ENCODE data around the gene UBALD2. TPM values are rescaled to one million over a fixed set of nuclear protein-coding genes. Genes with fewer than 3 reads are reported as not detected.

UBALD2 gene
- total and polyA plus RNA-seq, 2 of the 13 experiments (the other 11 are each of a cell fraction or from before 2014, with no cell fraction given), result 3.3 to 89.7 TPM

DNA sequence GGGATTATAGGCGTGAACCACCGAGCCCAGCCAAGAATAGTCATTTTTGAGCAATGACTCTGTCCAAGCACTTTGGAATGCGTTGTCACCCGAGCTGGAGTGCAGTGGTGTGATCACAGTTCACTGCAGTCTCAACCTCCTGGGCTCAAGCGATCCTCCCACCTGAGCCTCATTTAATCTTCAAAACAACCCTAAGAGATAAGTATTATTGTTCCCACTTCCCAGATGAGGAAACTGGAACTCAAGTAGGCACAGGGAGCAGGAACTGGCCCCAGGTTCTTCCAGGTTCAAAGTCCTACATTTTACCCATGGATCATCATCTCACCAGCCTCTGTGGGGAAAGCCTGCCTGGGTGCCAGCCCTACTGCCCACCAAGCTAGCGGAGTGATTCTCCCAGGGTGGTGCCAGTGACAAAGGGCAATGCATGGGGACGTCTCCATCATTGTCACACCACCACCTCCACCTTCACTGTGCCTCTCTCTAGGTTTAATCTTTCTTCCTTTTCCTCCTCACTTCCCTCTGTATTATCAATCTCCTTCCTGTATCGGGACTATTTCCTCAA is 13.6 kb upstream of the UBALD2 start (continued):
- TF ChIP-seq, protein P1, sequence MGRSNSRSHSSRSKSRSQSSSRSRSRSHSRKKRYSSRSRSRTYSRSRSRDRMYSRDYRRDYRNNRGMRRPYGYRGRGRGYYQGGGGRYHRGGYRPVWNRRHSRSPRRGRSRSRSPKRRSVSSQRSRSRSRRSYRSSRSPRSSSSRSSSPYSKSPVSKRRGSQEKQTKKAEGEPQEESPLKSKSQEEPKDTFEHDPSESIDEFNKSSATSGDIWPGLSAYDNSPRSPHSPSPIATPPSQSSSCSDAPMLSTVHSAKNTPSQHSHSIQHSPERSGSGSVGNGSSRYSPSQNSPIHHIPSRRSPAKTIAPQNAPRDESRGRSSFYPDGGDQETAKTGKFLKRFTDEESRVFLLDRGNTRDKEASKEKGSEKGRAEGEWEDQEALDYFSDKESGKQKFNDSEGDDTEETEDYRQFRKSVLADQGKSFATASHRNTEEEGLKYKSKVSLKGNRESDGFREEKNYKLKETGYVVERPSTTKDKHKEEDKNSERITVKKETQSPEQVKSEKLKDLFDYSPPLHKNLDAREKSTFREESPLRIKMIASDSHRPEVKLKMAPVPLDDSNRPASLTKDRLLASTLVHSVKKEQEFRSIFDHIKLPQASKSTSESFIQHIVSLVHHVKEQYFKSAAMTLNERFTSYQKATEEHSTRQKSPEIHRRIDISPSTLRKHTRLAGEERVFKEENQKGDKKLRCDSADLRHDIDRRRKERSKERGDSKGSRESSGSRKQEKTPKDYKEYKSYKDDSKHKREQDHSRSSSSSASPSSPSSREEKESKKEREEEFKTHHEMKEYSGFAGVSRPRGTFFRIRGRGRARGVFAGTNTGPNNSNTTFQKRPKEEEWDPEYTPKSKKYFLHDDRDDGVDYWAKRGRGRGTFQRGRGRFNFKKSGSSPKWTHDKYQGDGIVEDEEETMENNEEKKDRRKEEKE (IDR thresholded peaks at IDR 0.05), result no peak
- TF ChIP-seq, protein P2, sequence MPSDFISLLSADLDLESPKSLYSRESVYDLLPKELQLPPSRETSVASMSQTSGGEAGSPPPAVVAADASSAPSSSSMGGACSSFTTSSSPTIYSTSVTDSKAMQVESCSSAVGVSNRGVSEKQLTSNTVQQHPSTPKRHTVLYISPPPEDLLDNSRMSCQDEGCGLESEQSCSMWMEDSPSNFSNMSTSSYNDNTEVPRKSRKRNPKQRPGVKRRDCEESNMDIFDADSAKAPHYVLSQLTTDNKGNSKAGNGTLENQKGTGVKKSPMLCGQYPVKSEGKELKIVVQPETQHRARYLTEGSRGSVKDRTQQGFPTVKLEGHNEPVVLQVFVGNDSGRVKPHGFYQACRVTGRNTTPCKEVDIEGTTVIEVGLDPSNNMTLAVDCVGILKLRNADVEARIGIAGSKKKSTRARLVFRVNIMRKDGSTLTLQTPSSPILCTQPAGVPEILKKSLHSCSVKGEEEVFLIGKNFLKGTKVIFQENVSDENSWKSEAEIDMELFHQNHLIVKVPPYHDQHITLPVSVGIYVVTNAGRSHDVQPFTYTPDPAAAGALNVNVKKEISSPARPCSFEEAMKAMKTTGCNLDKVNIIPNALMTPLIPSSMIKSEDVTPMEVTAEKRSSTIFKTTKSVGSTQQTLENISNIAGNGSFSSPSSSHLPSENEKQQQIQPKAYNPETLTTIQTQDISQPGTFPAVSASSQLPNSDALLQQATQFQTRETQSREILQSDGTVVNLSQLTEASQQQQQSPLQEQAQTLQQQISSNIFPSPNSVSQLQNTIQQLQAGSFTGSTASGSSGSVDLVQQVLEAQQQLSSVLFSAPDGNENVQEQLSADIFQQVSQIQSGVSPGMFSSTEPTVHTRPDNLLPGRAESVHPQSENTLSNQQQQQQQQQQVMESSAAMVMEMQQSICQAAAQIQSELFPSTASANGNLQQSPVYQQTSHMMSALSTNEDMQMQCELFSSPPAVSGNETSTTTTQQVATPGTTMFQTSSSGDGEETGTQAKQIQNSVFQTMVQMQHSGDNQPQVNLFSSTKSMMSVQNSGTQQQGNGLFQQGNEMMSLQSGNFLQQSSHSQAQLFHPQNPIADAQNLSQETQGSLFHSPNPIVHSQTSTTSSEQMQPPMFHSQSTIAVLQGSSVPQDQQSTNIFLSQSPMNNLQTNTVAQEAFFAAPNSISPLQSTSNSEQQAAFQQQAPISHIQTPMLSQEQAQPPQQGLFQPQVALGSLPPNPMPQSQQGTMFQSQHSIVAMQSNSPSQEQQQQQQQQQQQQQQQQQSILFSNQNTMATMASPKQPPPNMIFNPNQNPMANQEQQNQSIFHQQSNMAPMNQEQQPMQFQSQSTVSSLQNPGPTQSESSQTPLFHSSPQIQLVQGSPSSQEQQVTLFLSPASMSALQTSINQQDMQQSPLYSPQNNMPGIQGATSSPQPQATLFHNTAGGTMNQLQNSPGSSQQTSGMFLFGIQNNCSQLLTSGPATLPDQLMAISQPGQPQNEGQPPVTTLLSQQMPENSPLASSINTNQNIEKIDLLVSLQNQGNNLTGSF (CRISPR knock-in tag; IDR thresholded peaks at IDR 0.05), result no peak
- TF ChIP-seq ZBTB20 (CRISPR knock-in tag; IDR thresholded peaks at IDR 0.05; ENCODE audit: borderline replicate concordance, low read depth), result no peak

All from HepG2 (cell line).